SKM-1 (cell line): ENCODE data around the gene KRT73.

Experiments used
- DNase-seq: peaks from one replicate; lab custom pipeline; 2025; ENCODE audit not compliant: unreplicated experiment; lab: John Stamatoyannopoulos, UW

KRT73 gene

GRCh38 chr12:52575948-52576347 lies 42.4 kb downstream of the KRT73 start:
- no peak for DNase-seq

- no peak for DNase-seq
Measured at GRCh38 chr12:52575256-52575655, 43.1 kb downstream of the KRT73 start.

DNA sequence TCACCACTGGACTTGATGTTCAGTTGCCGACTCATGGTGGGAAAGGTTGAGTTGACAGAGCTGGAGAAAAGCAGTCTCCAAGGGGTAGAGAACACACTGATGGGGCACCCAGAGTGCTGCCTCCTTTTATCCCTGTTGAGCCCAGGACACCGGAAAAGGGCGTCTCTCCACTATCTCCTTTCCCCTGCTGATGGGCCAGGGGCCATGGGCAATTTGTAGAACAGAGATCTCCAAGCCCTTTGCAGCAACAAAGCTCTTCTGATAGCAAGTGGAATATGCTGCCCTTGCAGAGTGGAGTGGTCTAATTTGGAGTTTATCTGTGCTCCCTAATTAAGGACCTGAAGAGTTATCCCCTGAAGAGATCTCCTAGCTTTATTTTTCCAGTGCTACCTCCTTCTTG lies 44.6 kb downstream of the KRT73 start, which contains the start of gene KRT74:
KRT74 (minus strand) TSS at position 101 of the 400 bp plus-strand sequence; CDS start at position 35, 66 bp downstream.
- DNase-seq = no peak

DNA sequence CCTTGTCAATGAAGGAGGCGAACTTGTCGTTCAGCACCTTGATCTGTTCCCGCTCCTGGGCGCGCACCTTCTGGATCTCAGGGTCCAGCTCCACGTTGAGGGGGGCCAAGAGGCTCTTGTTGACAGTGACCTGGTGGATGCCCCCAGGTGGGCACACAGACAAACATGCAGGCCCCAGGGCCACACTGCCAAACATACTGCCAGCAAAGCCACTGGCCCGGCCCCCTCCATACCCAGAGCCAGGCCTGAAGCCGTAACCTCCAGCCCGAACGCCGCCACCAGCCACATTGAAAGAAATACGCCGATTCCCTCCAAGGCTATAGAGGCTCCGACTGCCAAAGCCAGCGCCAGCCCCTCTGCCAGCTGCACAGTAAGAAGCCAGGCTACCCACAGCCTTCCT lies 45.1 kb downstream of the KRT73 start:
- no peak for DNase-seq

GRCh38 chr12:52570511-52570910 lies 47.8 kb downstream of the KRT73 start:
- DNase-seq = no peak

GRCh38 chr12:52568111-52568510 lies 50.2 kb downstream of the KRT73 start:
- DNase-seq = no peak

- DNase-seq = no peak
Measured at GRCh38 chr12:52566847-52567291, 51.5 kb downstream of the KRT73 start.

GRCh38 chr12:52564582-52564981 lies 53.8 kb downstream of the KRT73 start:
- DNase-seq = no peak

DNA sequence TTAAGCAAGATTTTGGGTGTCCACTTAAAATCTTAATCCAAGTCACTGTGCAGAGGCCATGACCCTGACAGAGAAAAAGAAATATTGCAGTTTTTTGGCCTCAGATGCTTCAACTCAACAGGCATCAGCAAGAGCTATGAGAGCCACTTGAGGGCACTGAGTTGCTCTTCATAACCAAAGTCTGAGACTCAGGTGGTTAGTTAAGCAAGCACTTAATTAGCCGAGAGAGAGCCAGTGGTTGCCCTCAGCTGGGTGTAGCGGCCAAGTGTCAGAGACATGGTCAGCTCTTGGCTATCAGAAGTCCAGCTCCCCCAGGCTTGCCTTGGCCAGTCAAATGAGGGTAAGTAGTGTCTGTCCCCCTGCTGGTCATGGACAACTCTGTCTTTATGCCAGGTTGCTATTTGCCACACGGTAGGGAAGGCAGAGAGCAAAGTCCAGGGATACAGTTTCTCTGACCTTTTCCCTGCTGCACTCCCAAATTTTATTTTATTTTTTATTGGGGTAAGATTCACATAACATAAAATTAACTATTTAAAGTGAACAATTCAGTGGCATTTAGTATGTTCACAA lies 56.4 kb downstream of the KRT73 start:
- no peak for DNase-seq

DNA sequence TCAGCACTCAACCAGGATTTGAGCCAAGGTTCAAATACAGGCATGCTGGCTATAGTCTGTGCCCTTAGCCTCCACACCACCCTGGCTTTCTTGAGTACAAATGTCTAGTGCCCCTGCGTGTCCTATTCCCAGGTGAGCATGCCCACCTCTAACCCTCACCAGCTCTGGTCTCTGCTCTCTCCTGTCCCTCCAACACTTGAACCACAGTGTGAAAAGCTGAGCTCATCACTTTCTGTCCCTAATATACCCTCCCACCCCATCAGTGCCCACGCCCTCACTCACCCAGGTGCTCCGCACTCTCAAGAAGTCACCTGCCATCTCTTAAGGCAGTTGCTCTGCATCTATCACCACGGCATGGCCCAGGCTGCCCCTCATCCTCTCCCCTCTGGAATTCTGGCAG lies 58.4 kb downstream of the KRT73 start:
- no peak for DNase-seq

DNA sequence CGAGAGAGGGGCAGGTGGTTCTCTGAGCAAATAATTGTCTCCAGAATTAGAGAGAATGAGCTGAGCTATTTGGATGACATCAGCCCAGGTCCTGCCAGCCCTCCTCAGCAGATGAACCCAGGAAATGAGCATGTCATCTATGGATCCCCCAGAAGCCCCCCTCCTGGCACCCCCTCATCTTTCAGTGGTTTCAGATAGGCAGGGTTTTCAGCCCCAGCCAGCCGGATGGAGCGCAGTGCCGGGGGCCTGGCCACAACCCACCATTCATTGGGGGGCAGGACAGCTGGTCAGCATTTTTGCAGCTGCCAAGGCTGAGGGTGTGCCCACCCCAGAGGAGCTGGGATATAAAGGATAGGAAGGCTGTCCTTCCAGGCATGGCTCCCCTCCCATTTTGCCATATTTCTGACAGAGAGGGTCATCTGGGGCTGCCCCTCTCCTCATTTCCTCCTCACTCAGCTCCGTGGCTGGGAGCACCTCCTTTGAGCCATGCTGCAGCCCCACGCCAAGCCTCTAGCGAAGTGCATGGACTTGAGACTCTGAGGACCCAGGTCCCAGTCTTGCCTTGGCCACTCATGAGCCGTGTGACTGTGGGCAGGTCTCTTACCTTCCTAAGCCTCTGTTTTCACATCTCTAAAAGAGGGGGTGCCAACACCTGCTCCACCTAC lies 59.4 kb downstream of the KRT73 start:
- no peak for DNase-seq
